ENCODE measurements around the gene NUMA1. TPM values are rescaled to one million over a fixed set of nuclear protein-coding genes. Genes with fewer than 3 reads are reported as not detected.
A peak's percentile ranks its signal among the peaks of the same experiment; 100 is the strongest.

Gene NUMA1
- polyA plus RNA-seq, 3 donors, result 4.1 to 91.2 (median 12.4) TPM

DNA sequence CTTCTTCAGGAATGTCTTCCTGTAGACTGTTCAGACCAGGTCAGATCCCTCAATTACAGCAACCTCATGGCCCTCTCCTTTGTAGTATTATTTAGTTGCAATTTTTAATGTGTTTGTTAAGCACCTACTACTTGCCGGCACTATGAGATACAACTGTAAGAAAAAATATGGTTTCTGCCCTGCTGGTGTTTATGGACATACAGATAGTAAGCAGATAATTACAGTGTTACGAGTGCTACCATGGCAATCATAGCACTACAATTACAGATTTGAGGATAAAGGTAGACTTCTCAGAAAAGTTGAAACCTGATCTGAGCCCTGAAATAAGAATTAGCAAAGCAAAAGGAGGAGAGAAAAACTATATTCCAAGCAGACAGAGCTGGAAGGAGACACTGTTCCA is 3.1 kb upstream of the NUMA1 start:
- no peak for DNase-seq
- Histone ChIP-seq H3K4me3 (replicated peaks in 1 of 3; ENCODE audit: low read depth in 2 of 3, low read length in 3 of 3) (no peak overlapping the region), H3K36me3 (replicated peaks in 1 of 2; ENCODE audit: control insufficient read depth in 1 of 2, insufficient read depth in 2 of 2, low read length in 2 of 2) (peaks cover 10 to 31% of the 10 kb centered on the region in 2 donors), H3K4me2 (replicated peaks; ENCODE audit: extremely low read depth, low read length, poor library complexity, severe bottlenecking) (no peak overlapping the region), H4K20me1 (ENCODE audit: insufficient read depth, low read length) (no peaks in the 10 kb centered on the region), H3K27ac (ENCODE audit: low read depth in 1 of 2, low read length in 2 of 2) (no peak overlapping the region), H3K9me3 (replicated peaks in 1 of 2; ENCODE audit: control insufficient read depth in 1 of 2, insufficient read depth in 1 of 2, low read length in 2 of 2) (no peaks in the 10 kb centered on the region), H3K9ac (ENCODE audit: insufficient read depth, low read length, poor library complexity, severe bottlenecking) (no peak overlapping the region), H3K4me1 (ENCODE audit: control insufficient read depth in 1 of 2, insufficient read depth in 2 of 2, low read length in 2 of 2) (peaks cover 31 to 40% of the 10 kb centered on the region in 2 donors), H3K27me3 (ENCODE audit: control insufficient read depth in 2 of 2, insufficient read depth in 2 of 2, low read length in 2 of 2) (no peaks in the 10 kb centered on the region), H2AFZ (ENCODE audit: insufficient read depth, low read depth, low read length, poor library complexity, severe bottlenecking) (no peak overlapping the region), H3K79me2 (ENCODE audit: insufficient read depth, low read length) (peaks cover 20% of the 10 kb centered on the region)
- Mint-ChIP-seq H3K36me3 (peaks cover 23 to 24% of the 10 kb centered on the region in 2 donors), H3K27me3 (ENCODE audit: low read depth in 3 of 3) (no peaks in the 10 kb centered on the region), H3K9me3 (no peaks in the 10 kb centered on the region), H3K27ac (peak overlapping the region in 3 of 7 donors; percentile 2 to 30 (median 26)), H3K4me3 (no peak overlapping the region), H3K4me1 (peaks cover 31% of the 10 kb centered on the region)
- WGBS (ENCODE audit: insufficient coverage), result no CpG with 5 or more reads among the region's 2 CpGs
- TF ChIP-seq, protein P1, sequence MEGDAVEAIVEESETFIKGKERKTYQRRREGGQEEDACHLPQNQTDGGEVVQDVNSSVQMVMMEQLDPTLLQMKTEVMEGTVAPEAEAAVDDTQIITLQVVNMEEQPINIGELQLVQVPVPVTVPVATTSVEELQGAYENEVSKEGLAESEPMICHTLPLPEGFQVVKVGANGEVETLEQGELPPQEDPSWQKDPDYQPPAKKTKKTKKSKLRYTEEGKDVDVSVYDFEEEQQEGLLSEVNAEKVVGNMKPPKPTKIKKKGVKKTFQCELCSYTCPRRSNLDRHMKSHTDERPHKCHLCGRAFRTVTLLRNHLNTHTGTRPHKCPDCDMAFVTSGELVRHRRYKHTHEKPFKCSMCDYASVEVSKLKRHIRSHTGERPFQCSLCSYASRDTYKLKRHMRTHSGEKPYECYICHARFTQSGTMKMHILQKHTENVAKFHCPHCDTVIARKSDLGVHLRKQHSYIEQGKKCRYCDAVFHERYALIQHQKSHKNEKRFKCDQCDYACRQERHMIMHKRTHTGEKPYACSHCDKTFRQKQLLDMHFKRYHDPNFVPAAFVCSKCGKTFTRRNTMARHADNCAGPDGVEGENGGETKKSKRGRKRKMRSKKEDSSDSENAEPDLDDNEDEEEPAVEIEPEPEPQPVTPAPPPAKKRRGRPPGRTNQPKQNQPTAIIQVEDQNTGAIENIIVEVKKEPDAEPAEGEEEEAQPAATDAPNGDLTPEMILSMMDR (IDR thresholded peaks at IDR 0.05), result no peak
- intact Hi-C loops (cut with micrococcal nuclease), result no loop called here

GRCh38 chr11:72081821-72082453 is 1.6 kb upstream of the NUMA1 start:
- peak overlapping the region in 1 of 3 experiments; percentile 98 for H3K4me3 ChIP-seq (replicated peaks in 1 of 3; ENCODE audit: low read depth in 2 of 3, low read length in 3 of 3)
- Mint-ChIP-seq H3K9me3 (no peaks in the 10 kb centered on the region), H3K27me3 (ENCODE audit: low read depth in 3 of 3) (no peaks in the 10 kb centered on the region), H3K36me3 (peaks cover 17% of the 10 kb centered on the region in 2 donors), H3K4me1 (peaks cover 39% of the 10 kb centered on the region), H3K4me3 (peak overlapping the region in 1 of 2 donors; percentile 84), H3K27ac (peak overlapping the region; percentile 96 to 100 (median 98))
- peaks cover 35% of the 10 kb centered on the region for H3K79me2 ChIP-seq (ENCODE audit: insufficient read depth, low read length)
- 94% methylated on average over 2 of the region's 3 CpGs for WGBS (ENCODE audit: insufficient coverage)
- peak overlapping the region; percentile 43 for H2AFZ ChIP-seq (ENCODE audit: insufficient read depth, low read depth, low read length, poor library complexity, severe bottlenecking)
- H3K4me1 ChIP-seq (ENCODE audit: control insufficient read depth in 1 of 2, insufficient read depth in 2 of 2, low read length in 2 of 2), result peaks cover 31 to 53% of the 10 kb centered on the region in 2 donors
- H3K27ac ChIP-seq (ENCODE audit: low read depth in 1 of 2, low read length in 2 of 2), result peak overlapping the region; percentile 2 to 82
- H4K20me1 ChIP-seq (ENCODE audit: insufficient read depth, low read length), result no peaks in the 10 kb centered on the region
- H3K4me2 ChIP-seq (replicated peaks; ENCODE audit: extremely low read depth, low read length, poor library complexity, severe bottlenecking), result peak overlapping the region; percentile 11
- H3K9ac ChIP-seq (ENCODE audit: insufficient read depth, low read length, poor library complexity, severe bottlenecking), result peak overlapping the region; percentile 7
- TF ChIP-seq, protein P1 (IDR thresholded peaks at IDR 0.05), result no peak
- intact Hi-C loops (cut with micrococcal nuclease), result loop anchor here in 1 of 2 donors (2.0 kb wide), 1 partner anchor 21 kb away; the partner anchor contains the start of gene LAMTOR1
- DNase-seq, result peak in 2 of 3 donors; percentile 20 to 55
- H3K9me3 ChIP-seq (replicated peaks in 1 of 2; ENCODE audit: control insufficient read depth in 1 of 2, insufficient read depth in 1 of 2, low read length in 2 of 2), result no peaks in the 10 kb centered on the region
- peaks cover 0 to 21% of the 10 kb centered on the region in 2 donors for H3K36me3 ChIP-seq (replicated peaks in 1 of 2; ENCODE audit: control insufficient read depth in 1 of 2, insufficient read depth in 2 of 2, low read length in 2 of 2)
- H3K27me3 ChIP-seq (ENCODE audit: control insufficient read depth in 2 of 2, insufficient read depth in 2 of 2, low read length in 2 of 2), result no peaks in the 10 kb centered on the region
